M059J (cell line): ENCODE data around the gene ARFGAP3. TPM values are rescaled to one million over a fixed set of nuclear protein-coding genes. Genes with fewer than 3 reads are reported as not detected.
"Not testable (repeated sequence)": the region's sequence is repeated elsewhere in the genome, so short reads cannot be mapped to it uniquely, and the experiment has no call there.

Experiments used
- DNase-seq: peaks from one replicate; pipeline ENCODE4 v3.0.0-alpha.2; 2012; ENCODE audit warnings: low read depth
- total RNA-seq: library from RNA; depleted of rRNA; stranded (reverse); fragments of >200 nt; shearing (Covaris generic); gene quantifications from 2 replicates; pipeline ENCODE4 v1.2.3, GENCODE V29; 2014; rRNA removed

ARFGAP3 gene
- total RNA-seq, 1 experiment from 2014 or later = 64.6 TPM

GRCh38 chr22:42769238-42769573, 87.9 kb downstream of the ARFGAP3 start:
- DNase-seq = no peak

- no peak for DNase-seq
These were observed 88.6 kb downstream of the ARFGAP3 start for GRCh38 chr22:42768385-42769035.

DNA sequence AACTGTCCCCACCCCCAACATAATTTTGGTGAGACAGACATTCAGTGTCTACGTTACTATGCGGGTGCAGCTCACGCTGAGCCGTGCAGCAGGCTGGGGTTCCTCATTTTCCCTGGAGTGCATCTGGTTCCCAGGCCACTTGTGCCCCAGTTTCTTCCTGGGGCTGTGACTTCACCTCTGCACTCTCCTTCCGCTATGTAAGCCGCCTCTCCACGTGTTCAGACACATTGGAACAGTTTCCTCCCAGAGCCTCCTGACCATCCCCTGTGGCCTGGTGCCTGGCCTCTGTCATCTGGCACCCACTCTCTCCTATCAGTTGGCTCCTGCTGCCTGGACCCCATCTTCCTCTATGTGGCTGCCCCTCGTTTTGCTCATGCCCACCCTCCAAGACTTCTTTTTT, 90.2 kb downstream of the ARFGAP3 start:
- DNase-seq = no peak

DNA sequence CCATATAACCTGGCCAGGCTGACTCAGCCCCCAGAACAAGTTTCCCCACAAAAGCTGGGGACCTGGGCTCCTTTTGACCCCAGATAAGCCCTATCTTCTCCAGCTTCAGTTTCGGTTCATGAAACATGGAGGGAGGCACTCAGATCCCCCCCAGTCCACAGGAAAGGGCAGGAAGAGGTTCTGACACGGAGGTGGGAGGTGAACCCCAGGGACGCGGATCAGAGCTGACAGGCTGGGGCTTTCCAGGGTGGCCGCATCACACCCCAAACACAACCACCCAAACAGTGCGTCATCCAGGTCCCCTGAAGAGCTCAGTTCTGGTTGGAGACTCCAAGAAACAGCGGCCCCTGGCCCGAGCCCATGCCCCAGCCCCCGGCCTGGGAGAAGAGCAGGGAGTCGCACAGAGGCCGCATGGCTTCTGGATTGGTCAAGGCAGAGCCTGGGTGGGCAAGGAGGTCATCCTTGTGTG, 92.1 kb downstream of the ARFGAP3 start:
- no peak for DNase-seq

GRCh38 chr22:42763965-42764480, 93.0 kb downstream of the ARFGAP3 start:
- DNase-seq = no peak

GRCh38 chr22:42760806-42761565, 96.1 kb downstream of the ARFGAP3 start:
- DNase-seq = no peak

GRCh38 chr22:42758931-42759629, 98.0 kb downstream of the ARFGAP3 start:
- DNase-seq = peak; percentile 37

- peak; percentile 90 for DNase-seq
These were observed 101.5 kb downstream of the ARFGAP3 start for GRCh38 chr22:42755553-42755952.

GRCh38 chr22:42755121-42755520, 102.0 kb downstream of the ARFGAP3 start:
- not testable (repeated sequence) for DNase-seq

DNA sequence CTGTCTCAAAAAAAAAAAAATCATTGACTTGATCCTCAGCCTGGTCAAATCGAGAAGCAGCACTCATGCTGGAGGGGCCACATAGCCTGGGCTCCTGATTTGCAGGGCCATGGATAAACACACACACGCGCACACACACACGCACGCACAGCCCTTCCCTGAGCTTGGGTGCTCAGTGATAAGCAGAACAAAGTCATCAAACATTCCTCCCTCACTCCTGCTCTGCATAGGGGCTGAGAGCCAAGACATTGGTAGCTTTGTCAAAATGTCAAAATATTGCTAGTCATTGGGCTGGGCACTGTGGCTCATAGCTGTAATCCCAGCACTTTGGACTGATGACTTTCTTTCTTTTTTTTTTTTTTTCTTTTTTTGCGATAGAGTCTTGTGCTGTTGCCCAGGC, 102.4 kb downstream of the ARFGAP3 start:
- peak; percentile 86 for DNase-seq

DNA sequence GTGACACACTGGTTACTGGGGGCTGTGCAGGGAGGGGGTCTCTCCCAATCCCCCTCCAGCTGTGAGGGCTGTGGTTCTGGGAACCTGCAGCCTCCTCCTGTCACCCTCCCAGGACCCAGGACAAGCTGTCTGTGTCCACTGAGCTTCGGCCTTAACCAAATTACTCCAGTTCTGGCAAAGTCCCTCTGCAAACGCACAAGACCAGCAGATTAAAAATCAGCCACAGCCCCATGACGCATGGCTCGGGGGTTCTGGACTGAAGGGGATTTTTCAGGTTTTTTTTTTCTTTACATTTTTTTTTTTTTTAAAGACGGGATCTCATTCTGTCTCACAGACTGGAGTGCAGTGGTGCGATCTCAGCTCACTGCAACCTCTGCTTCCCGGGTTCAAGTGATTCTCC, 104.2 kb downstream of the ARFGAP3 start:
- DNase-seq = no peak

DNA sequence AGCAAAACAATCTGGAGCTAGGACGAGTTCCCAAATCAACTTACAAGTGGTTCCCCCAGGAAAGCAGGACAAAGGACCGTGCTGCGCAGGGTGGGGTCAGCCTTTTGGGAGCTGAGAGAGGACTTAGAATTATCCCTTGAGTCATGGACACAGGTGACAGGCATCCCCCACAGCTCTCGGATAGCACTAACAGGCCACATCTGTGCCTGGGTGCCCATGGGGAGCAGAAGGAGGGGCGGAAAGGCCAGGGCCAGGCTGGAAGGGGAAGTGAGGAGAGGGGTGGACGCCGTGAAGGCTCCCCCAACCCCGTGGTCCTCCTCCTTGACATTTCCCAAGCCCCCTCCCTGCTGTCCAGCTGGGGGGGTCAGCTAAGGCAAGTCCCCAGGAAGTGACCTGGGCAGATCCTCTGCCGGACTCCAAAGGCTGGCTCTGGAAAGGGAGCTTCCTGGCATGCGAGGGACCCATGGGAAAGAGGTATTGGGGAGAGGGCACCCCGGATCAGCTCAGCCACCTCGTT, 104.8 kb downstream of the ARFGAP3 start:
- no peak for DNase-seq

DNA sequence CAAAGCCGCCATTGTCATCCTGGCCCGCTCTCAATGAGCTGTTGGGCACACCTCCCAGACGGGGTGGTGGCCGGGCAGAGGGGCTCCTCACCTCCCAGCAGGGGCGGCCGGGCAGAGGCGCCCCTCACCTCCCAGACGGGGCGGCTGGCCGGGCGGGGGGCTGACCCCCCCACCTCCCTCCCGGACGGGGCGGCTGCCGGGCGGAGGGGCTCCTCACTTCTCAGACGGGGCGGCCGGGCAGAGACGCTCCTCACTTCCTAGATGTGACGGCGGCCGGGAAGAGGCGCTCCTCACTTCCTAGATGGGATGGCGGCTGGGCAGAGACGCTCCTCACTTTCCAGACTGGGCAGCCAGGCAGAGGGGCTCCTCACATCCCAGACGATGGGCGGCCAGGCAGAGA, 106.7 kb downstream of the ARFGAP3 start:
- DNase-seq = not testable (repeated sequence)

GRCh38 chr22:42747701-42748513, 109.2 kb downstream of the ARFGAP3 start:
- peak; percentile 86 for DNase-seq

Other genes with a start within 250 kb of the ARFGAP3 start
- 22.6 and 28.3 TPM in 2 replicates for gene POLDIP3, start 242.4 kb downstream of the ARFGAP3 start, total RNA-seq
- not detected in 2 replicates for gene ATP5MGL, start 216.7 kb downstream of the ARFGAP3 start, total RNA-seq
- gene CYB5R3, start 207.9 kb downstream of the ARFGAP3 start, total RNA-seq = 47.9 and 80.4 TPM in 2 replicates
- gene A4GALT, start 136.4 kb downstream of the ARFGAP3 start, total RNA-seq = 2.5 and 2.9 TPM in 2 replicates
- 31.0 and 51.0 TPM in 2 replicates for gene PACSIN2, start 157.9 kb upstream of the ARFGAP3 start, total RNA-seq
- 2.1 and 6.2 TPM in 2 replicates for gene TTLL1, start 232.1 kb upstream of the ARFGAP3 start, total RNA-seq